Measurements from ENCODE around the gene NXNL2.
A peak's percentile ranks its signal among the peaks of the same experiment; 100 is the strongest.

Gene NXNL2

DNA sequence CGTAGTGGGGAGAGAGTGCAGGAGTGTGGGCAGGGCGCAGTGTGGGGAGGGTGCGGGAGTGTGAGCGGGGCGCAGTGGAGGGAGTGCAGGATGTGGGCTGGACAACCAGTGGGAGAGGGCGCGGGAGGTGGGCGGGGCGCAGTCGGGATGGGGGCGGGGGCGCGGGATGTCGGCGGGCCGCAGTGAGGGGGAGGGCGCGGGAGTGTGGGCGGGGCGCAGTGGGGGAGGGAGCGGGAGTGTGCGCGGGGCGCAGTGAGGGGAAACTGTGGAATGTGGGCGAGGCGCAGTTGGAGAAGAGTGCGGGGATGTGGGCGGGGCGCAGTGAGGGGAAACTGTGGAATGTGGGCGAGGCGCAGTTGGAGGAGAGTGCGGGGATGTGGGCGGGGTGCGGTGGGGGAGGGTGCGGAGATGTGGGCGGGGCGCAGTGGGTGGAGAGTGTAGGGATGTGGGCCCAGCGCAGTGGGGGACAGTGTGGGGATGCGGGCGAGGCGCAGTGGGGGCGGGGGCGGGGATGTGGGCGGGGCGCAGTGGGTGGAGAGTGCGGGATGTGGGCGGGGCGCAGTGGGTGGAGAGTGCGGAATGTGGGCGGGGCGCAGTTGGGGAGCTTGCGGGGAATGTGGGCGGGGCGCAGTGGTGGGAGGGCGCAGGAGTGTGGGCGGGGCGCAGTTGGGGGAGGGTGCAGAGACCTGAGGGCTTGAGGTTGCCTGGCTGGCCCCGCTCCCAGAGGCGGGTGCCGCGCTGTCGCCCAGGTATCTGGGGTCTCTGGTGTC lies at the start of gene NXNL2:
Gene NXNL2, plus strand, starts transcription at position 723 of the 770 bp plus-strand sequence. CDS start 257 bp downstream, outside the sequence.
- Mint-ChIP-seq H3K27ac (no peak within 1 kb of the TSS), H3K36me3 (no peaks in the 10 kb centered on the region), H3K4me3 (peak within 1 kb of the TSS; percentile 16), H3K4me1 (peaks cover 8% of the 10 kb centered on the region), H3K9me3 (peaks cover 2% of the 10 kb centered on the region), H3K27me3 (peaks cover 66% of the 10 kb centered on the region)
- ATAC-seq, result peak; percentile 31

DNA sequence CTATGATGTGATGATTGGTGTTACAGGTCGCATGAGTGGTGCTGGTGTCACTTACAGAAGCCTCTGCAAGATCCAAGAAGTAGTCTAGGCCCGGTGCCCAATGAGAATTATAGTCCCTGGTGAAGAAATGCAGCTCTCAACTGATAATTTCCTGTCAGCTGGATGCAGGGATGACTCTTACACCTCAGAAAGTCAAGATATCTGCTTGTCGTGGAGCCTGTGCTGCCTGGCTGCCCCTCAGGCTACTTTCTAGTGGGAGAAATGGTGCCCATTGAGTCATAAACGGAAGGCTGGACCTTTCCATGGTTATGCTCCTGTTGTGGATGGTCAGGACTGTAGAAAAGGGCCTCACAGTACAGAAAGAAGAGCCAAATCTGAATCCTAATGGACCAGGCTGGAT lies 46.8 kb upstream of the NXNL2 start:
- ATAC-seq, result no peak
- Mint-ChIP-seq H3K9me3 (no peaks in the 10 kb centered on the region), H3K27me3 (no peaks in the 10 kb centered on the region), H3K4me3 (no peak overlapping the region), H3K27ac (no peak overlapping the region), H3K36me3 (peaks cover 7% of the 10 kb centered on the region), H3K4me1 (no peaks in the 10 kb centered on the region)

DNA sequence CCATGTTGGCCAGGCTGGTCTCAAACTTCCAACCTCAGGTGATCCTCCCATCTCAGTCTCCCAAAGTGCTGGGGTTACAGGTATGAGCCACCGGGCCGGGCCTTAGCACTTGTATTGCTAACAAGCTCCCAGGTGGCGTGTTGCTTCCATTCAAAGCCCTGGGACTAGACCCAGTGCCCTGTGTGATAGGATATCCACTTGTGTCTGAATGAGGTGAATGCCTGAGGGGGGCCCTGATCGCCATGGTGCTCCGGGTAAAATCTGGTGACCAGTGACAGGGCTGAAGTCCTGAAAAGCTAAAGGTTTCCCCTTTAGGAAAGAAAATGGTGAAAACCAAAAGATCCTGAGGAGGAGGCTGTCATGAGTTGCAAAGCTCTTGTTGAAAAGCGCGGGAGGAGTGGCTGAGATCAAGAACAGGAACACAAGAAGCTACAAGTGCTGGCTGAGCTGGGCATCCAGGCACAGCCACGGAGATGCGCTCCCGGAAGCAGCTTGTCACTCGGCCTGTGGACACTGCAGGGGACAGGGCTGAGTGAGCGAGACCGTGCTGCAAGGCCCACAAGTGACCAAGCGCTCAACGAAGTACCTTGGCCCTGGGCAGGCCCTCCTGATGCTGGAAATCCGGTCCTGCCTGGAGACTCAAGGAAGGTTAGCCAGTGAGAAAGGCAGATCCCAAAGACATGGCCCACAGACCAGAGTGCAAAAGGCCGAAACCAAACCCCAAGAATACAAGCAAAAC lies 39.8 kb upstream of the NXNL2 start:
- Mint-ChIP-seq H3K27me3 (no peaks in the 10 kb centered on the region), H3K4me1 (no peaks in the 10 kb centered on the region), H3K9me3 (no peaks in the 10 kb centered on the region), H3K4me3 (no peak overlapping the region), H3K36me3 (no peaks in the 10 kb centered on the region), H3K27ac (no peak overlapping the region)
- no peak for ATAC-seq

DNA sequence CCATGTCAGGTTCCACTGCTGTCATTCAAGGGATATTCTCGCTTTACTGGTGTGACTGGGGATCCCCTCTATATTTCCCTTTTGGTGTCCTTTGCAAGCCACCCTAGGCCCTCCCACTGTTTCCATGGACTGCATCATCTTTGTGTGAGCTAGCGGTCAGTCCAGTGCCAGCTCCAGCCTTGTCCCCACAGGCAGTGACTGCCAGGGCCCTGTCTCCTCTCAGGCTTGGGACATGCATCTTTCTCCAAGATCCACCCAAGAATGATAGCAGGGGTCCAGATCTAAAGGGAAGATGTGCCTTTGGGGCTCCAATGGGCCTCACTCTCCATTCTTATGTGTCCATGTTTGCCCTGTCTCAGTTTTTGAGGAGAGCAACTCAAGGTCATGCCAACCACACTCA lies 37.8 kb upstream of the NXNL2 start:
- no peak for ATAC-seq
- Mint-ChIP-seq H3K36me3 (no peaks in the 10 kb centered on the region), H3K9me3 (no peaks in the 10 kb centered on the region), H3K27me3 (no peaks in the 10 kb centered on the region), H3K4me3 (no peak overlapping the region), H3K27ac (no peak overlapping the region), H3K4me1 (no peaks in the 10 kb centered on the region)

DNA sequence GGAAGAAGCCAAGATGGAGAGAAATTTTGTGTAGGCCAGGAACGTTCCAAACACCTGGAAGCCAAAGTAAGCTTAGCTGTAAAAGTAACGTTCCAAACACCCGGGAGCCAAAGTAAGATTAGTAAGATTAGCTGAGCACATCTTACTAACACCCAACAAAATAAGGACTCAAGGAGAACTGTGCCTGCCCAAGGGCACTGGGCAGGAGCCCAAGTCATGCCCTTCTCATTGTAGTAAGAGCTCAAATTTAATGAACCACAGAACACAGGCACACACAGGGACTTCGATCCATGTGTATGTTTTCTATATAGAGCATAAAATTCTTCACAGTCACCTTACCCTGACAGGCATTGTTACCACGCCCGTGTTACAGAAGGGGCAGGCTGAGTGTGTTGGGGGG lies 36.1 kb upstream of the NXNL2 start:
- H3K27ac Mint-ChIP-seq, result no peak overlapping the region
- ATAC-seq, result no peak
- H3K9me3 Mint-ChIP-seq, result no peaks in the 10 kb centered on the region
- H3K4me3 Mint-ChIP-seq, result no peak overlapping the region
- H3K27me3 Mint-ChIP-seq, result no peaks in the 10 kb centered on the region
- H3K36me3 Mint-ChIP-seq, result no peaks in the 10 kb centered on the region
- no peaks in the 10 kb centered on the region for H3K4me1 Mint-ChIP-seq

DNA sequence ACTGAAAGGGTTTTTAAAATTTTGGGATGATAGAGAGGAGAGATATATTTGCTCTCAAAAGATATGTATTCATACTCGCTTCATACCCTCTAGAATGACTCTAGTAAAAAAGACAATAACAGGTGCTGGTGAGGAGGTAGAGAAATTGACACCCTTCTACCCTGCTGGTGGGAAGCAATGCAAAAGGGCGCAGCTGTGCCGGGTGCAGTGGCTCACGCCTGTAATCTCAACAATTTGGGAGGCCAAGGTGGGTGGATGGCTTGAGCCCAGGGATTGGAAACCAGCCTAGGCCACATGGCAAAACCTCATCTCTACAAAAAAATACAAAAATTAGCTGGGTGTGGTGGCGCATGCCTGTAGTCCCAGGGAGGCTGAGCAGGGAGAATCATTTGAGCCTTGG lies 33.9 kb upstream of the NXNL2 start:
- peaks cover 4% of the 10 kb centered on the region for H3K9me3 Mint-ChIP-seq
- H3K4me3 Mint-ChIP-seq, result no peak overlapping the region
- no peaks in the 10 kb centered on the region for H3K36me3 Mint-ChIP-seq
- peaks cover 7% of the 10 kb centered on the region for H3K27me3 Mint-ChIP-seq
- H3K4me1 Mint-ChIP-seq, result no peaks in the 10 kb centered on the region
- ATAC-seq, result no peak
- H3K27ac Mint-ChIP-seq, result no peak overlapping the region

DNA sequence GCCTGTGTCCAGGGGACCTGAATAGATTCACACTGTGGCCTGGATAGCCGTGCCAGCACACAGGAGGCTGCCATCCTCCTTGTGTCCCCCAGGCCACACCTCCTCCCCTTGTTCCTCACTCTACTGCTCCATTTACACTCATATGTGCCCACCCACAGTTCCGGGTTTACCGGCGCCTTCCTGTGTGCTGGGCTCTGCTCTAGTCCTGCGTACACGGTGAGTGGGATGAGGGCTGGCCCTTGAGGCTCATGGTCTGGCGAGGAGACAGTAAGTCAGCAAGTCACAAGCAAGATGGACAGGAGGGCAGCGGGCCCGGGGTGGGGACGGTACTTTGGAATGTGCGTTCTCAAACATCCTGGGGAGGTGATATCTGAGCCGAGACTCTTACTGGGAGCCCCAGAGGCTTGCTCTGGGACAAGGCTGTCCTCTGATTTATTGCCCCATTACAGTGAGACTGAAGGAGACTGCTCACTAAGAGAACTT lies 32.4 kb upstream of the NXNL2 start:
- H3K4me1 Mint-ChIP-seq, result no peaks in the 10 kb centered on the region
- ATAC-seq, result peak; percentile 10
- H3K27me3 Mint-ChIP-seq, result peaks cover 9% of the 10 kb centered on the region
- no peak overlapping the region for H3K4me3 Mint-ChIP-seq
- no peaks in the 10 kb centered on the region for H3K36me3 Mint-ChIP-seq
- no peak overlapping the region for H3K27ac Mint-ChIP-seq
- peaks cover 4% of the 10 kb centered on the region for H3K9me3 Mint-ChIP-seq

DNA sequence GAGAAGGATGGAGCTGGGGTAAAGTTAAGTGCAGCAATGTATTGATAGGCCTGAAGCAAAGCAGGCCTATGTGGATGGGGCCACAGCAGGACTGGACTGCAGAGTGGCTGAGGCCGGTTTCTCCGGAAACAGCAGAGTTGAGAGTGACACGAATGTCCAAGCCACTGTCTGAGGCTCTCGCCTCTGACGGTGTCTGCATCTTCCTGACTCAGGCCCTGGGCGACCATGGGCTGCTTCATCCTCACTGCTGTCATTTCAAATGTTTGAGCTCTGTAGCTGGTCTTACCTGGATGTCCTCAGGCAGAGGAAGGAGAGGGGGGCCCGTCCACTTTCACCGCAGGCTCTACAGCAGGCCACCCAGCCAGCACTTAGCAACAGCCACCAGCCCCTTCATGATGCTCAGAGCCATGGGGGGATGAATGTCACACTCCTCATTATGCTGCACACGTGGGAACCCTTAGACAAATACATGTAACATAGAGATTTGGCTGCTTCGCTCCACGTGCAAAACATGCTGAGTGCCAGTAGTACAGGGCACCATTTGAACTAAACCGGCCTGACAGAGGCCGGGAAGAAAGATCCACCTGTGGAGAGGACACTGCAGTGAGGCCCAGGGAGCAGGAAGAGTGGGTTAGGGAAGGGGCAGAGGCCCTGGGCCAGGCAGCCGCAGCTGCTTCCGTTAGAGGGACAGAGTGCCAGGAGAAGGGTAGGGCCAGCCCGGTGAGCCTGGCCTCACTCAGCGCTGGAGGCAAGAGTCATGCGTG lies 31.7 kb upstream of the NXNL2 start:
- Mint-ChIP-seq H3K27me3 (peaks cover 9% of the 10 kb centered on the region), H3K27ac (no peak overlapping the region), H3K4me3 (no peak overlapping the region), H3K4me1 (no peaks in the 10 kb centered on the region), H3K36me3 (no peaks in the 10 kb centered on the region), H3K9me3 (peaks cover 4% of the 10 kb centered on the region)
- ATAC-seq, result no peak

DNA sequence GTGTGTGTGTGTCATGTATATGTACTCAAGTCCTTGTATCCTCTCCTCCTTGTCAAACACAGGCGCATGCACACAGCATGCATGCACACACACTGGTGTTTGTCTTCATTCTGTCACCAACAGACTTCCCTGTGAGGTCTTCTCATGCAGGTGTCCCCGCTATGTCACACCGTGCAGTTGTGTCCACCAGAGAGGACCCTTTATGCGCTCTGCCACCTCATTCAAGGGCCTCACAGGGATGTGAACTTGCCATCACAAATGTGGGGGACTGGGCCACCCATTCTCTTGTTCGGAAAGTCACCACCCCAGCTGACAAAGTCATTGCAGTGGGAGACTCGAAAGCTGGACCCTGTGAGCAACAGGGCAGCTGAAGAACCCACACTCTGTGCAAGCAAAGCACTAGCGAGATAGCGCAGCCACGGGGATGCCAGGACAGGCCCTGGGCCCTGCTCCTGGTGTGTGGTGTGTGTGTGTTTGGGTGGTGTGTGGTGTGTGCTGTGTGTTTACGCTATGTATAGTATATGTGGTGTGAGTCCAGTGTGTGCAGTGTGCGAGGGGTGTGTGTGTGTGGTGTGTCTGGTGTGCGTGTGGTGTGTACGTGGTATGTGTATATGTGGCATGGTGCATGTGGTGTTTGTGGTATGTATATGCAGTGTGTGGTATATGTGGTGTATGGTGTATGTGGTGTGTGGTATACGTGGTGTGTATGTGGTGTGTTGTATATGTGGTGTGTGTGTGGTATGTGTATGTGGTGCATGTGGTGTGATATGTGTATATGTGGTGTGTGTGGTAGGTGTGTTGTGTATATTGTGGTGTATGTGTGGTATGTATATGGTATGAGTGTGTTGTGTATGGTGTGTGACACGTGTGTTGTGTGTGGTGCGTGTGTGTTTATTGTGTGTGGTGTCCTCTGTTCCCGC lies 30.9 kb upstream of the NXNL2 start:
- Mint-ChIP-seq H3K9me3 (peaks cover 4% of the 10 kb centered on the region), H3K4me1 (no peaks in the 10 kb centered on the region), H3K27ac (no peak overlapping the region), H3K36me3 (no peaks in the 10 kb centered on the region), H3K27me3 (peaks cover 9% of the 10 kb centered on the region), H3K4me3 (no peak overlapping the region)
- peak; percentile 10 for ATAC-seq

DNA sequence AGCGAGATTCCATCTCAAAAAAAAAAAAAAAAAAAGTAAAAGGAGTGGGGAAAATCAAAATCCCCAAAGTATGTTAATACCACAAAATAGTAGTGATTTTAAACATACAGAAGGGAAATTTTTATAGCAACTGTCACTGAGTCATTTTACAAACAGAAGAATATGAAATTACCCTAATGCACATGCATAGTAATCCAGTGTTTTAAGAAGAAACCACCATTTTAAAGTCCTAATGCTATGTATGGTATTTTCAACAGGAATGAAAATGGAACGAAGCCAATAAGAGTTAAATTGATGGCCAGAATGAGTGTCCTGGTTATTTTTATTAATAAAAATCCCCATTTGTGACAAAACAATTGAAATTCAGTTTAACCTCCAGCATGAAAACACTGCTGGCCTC lies 26.7 kb upstream of the NXNL2 start:
- Mint-ChIP-seq H3K36me3 (no peaks in the 10 kb centered on the region), H3K9me3 (peaks cover 4% of the 10 kb centered on the region), H3K27ac (no peak overlapping the region), H3K4me3 (no peak overlapping the region), H3K4me1 (no peaks in the 10 kb centered on the region), H3K27me3 (peaks cover 9% of the 10 kb centered on the region)
- ATAC-seq, result no peak

DNA sequence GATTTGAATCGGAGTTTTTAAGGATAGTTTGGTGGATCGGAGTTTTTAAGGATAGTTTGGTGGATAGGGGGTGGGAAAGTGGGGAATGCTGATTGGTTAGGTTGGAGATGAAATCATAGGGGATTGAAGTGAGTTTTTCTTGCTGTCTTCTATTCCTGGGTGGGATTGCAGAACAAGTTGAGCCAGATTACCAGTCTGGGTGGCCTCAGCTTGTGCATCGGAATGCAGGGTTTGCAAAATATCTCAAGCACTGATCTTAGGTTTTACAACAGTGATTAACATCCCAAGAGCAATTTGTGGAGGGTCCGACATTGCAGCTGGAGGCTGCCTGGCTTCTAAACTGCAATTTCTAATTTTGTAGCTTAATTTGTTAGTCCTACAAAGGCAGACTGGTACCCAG lies 23.1 kb upstream of the NXNL2 start:
- H3K4me3 Mint-ChIP-seq, result no peak overlapping the region
- H3K9me3 Mint-ChIP-seq, result no peaks in the 10 kb centered on the region
- H3K4me1 Mint-ChIP-seq, result no peaks in the 10 kb centered on the region
- no peaks in the 10 kb centered on the region for H3K36me3 Mint-ChIP-seq
- H3K27me3 Mint-ChIP-seq, result no peaks in the 10 kb centered on the region
- ATAC-seq, result no peak
- H3K27ac Mint-ChIP-seq, result no peak overlapping the region

DNA sequence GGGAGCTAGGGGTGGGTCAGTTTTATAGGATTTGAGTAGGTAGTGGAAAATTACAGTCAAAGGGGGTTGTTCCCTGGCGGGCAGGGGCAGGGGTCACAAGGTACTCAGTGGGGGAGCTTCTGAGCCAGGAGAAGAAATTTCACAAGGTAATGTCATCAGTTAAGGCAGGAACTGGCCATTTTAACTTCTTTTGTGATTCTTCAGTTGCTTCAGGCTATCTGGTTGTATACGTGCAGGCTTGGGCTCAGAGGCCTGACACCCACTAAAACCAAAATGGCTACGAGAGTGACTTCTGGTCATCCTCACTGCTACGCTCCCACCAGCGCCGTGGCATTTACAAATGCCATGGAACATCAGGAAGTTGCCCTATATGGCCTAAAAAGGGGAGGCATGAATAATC lies 20.7 kb upstream of the NXNL2 start:
- Mint-ChIP-seq H3K36me3 (no peaks in the 10 kb centered on the region), H3K4me3 (no peak overlapping the region), H3K4me1 (no peaks in the 10 kb centered on the region), H3K27ac (no peak overlapping the region), H3K9me3 (no peaks in the 10 kb centered on the region), H3K27me3 (peaks cover 2% of the 10 kb centered on the region)
- ATAC-seq, result no peak

DNA sequence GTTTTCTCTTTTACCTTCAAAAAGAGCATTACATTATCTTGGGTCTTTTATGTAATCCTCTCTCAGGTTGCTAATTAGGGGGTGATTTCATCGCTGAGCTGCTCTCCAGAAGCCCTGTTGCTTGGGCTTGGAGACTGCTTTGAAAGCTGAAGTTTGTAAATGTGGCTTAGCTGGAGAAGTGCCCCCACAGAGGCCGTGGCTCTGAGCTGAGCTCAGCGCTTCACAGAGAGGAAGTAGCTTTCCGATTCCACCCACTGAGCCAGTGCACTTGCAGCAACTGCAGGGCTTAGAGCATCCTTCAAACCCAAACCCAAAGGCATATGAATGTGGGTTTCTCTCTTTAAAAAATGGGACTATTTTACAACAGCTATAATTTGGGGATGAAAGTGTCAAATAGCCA lies 13.7 kb upstream of the NXNL2 start:
- Mint-ChIP-seq H3K4me1 (no peaks in the 10 kb centered on the region), H3K27me3 (peaks cover 13% of the 10 kb centered on the region), H3K9me3 (no peaks in the 10 kb centered on the region), H3K27ac (no peak overlapping the region), H3K4me3 (no peak overlapping the region), H3K36me3 (no peaks in the 10 kb centered on the region)
- no peak for ATAC-seq

DNA sequence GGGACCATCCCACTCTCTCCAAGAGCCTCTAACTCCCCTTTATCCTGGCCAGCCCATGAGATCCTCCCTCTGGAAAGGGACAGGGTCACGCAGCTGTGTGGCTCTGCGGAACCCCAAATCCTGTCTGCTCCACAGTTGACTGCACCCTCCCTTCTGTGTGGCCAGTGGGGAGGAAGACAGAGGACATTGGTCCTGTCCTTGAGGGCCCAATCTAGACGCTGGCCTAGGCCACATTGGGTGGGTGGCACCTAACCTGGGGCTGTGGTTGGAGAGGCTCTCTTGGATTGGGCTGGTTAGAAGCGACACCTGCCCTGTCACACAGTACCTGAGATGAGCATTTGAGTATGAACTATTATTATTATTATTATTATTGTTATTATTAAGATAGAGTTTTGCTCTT lies 12.6 kb upstream of the NXNL2 start:
- Mint-ChIP-seq H3K4me3 (no peak overlapping the region), H3K4me1 (no peaks in the 10 kb centered on the region), H3K36me3 (no peaks in the 10 kb centered on the region), H3K27me3 (peaks cover 13% of the 10 kb centered on the region), H3K27ac (no peak overlapping the region), H3K9me3 (no peaks in the 10 kb centered on the region)
- no peak for ATAC-seq

DNA sequence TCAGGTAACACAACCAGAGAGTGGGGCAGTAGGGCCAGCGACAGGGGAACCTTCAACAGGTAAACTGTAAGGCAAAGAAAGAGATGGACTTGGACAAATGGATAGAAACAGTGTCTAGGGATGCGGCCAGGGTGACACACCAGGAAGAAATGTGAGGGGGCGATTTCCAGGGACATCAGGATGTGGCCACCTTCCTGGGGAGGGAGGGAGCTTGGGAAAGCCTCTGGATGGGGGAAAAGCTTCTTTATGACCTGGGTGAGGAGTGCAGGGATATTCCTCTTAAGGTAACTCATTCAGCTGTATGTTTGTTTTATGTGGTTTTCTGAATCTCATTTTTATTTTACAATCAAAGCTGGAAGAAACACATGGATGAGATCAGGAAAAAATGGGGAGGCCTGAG lies 11.9 kb upstream of the NXNL2 start:
- Mint-ChIP-seq H3K4me1 (no peaks in the 10 kb centered on the region), H3K36me3 (no peaks in the 10 kb centered on the region), H3K9me3 (no peaks in the 10 kb centered on the region), H3K4me3 (no peak overlapping the region), H3K27ac (no peak overlapping the region), H3K27me3 (peaks cover 13% of the 10 kb centered on the region)
- ATAC-seq, result no peak

Data from stimulated activated memory B cell treated with anti-CD40 and anti-IgM and Interleukin-4, amounts not matched to agents 10 μg/mL and 1 μg/mL and 100 μg/mL, for 72 hours (primary cell).